ENCODE results near the gene TNF. TPM values are rescaled to one million over a fixed set of nuclear protein-coding genes. Genes with fewer than 3 reads are reported as not detected.

The TNF gene
- total and polyA plus RNA-seq, 2 of the 13 experiments (the other 11 are each of a cell fraction or from before 2014, with no cell fraction given): not detected

GRCh38 chr6:31528307-31528777 is 47.0 kb upstream of the TNF start:
- no TSS peak for BruUV-seq (replicated peaks)
- no peak overlapping the region for H2AFZ ChIP-seq (ENCODE audit: low read length)
- ATAC-seq (peak; percentile 48), FAIRE-seq (no peak), DNase-seq (ENCODE audit: low spot score) (peak; percentile 54)
- H3K79me2 ChIP-seq (ENCODE audit: insufficient read depth, low read length): no peaks in the 10 kb centered on the region
- WGBS (ENCODE audit: low lambda C conversion rate): 71% methylated on average over 4 of the region's 4 CpGs
- peaks cover 22 to 35% of the 10 kb centered on the region in 2 experiments for H3K36me3 ChIP-seq (replicated peaks in 1 of 2; ENCODE audit: control insufficient read depth in 1 of 2, insufficient read depth in 2 of 2, low read length in 2 of 2)
- peaks cover 26% of the 10 kb centered on the region for H4K20me1 ChIP-seq (ENCODE audit: insufficient read depth, low read length)
- H3K27ac ChIP-seq (ENCODE audit: extremely low read length, insufficient read depth, low read length): peak overlapping the region; percentile 68
- intact Hi-C loops (cut with micrococcal nuclease; ENCODE audit: unreplicated experiment) (loop anchor here (2.0 kb wide), 1 partner anchor 32 kb away; no protein-coding TSS in a partner anchor), in situ Hi-C loops (cut with HindIII; ENCODE audit: extremely low pct_ligation_motif_present, low pct_unique_long_range_greater_than_20kb) (loop anchor here (5.0 kb wide), 1 partner anchor 36 kb away; no protein-coding TSS in a partner anchor)
- POLR2A ChIA-PET: interaction anchor here (0.8 to 8.3 kb wide), 6 partner anchors 8 to 66 kb away, joined by 3 to 123 read pairs (median 6); partner anchors contain the start of genes DDX39B and MICB
- CTCF ChIA-PET (ENCODE audit: low intra/inter-chr PET ratio, low total read pairs): no interaction called here
- no peaks in the 10 kb centered on the region for H3K27me3 ChIP-seq (ENCODE audit: control insufficient read depth in 1 of 2, insufficient read depth in 2 of 2, low read length in 2 of 2)
- no peak overlapping the region for H3K4me2 ChIP-seq (ENCODE audit: low read depth, low read length)
- H3K4me1 ChIP-seq (ENCODE audit: insufficient read depth, low read length): peaks cover 75% of the 10 kb centered on the region
- no peak overlapping the region for H3K4me3 ChIP-seq (replicated peaks in 1 of 3; ENCODE audit: insufficient read depth in 1 of 3, low read depth in 2 of 3, low read length in 3 of 3)
- no peaks in the 10 kb centered on the region for H3K9me3 ChIP-seq (ENCODE audit: low read length)
- H3K9ac ChIP-seq (ENCODE audit: insufficient read depth, low read depth, low read length): no peak overlapping the region
- TF ChIP-seq ZNF10 (CRISPR knock-in tag; IDR thresholded peaks at IDR 0.05; ENCODE audit: borderline replicate concordance, low read depth) (no peak), ZNF543 (CRISPR knock-in tag; IDR thresholded peaks at IDR 0.05) (no peak), MLLT10 (CRISPR knock-in tag; IDR thresholded peaks at IDR 0.05) (no peak), TAF15 (IDR thresholded peaks at IDR 0.05; ENCODE audit: low read depth, low read length, poor library complexity, severe bottlenecking) (no peak), ZNF562 (CRISPR knock-in tag; IDR thresholded peaks at IDR 0.05; ENCODE audit: borderline replicate concordance) (no peak), KDM5B (CRISPR knock-in tag; IDR thresholded peaks at IDR 0.05; ENCODE audit: borderline replicate concordance) (no peak), ZNF556 (CRISPR knock-in tag; IDR thresholded peaks at IDR 0.05; ENCODE audit: borderline replicate concordance) (0 out of 2 replicates have a peak, but pooled peaks have one; percentile 36), ZNF382 (CRISPR knock-in tag; IDR thresholded peaks at IDR 0.05; ENCODE audit: borderline replicate concordance) (no peak), MAFG (CRISPR knock-in tag; IDR thresholded peaks at IDR 0.05) (no peak), MEF2D (CRISPR knock-in tag; IDR thresholded peaks at IDR 0.05) (no peak), ZBTB33 (CRISPR knock-in tag; IDR thresholded peaks at IDR 0.05) (no peak), REPIN1 (CRISPR knock-in tag; IDR thresholded peaks at IDR 0.05; ENCODE audit: borderline replicate concordance, low read depth) (no peak), SIX4 (CRISPR knock-in tag; IDR thresholded peaks at IDR 0.05) (peak; percentile 62; the same call in 1 of the 2 replicates), ZFX (CRISPR knock-in tag; IDR thresholded peaks at IDR 0.05; ENCODE audit: low read depth) (peak; percentile 38; the same call in 1 of the 2 replicates), POLR2A (IDR thresholded peaks at IDR 0.05; ENCODE audit: insufficient read depth in 1 of 2, low read depth in 2 of 2, low read length in 2 of 2) (0 out of 4 replicates have a peak, but pooled peaks of 1 of the 2 experiments have one; percentile 5), ZBTB20 (CRISPR knock-in tag; IDR thresholded peaks at IDR 0.05; ENCODE audit: borderline replicate concordance, low read depth) (0 out of 2 replicates have a peak, but pooled peaks have one; percentile 46), ZBTB38 (CRISPR knock-in tag; IDR thresholded peaks at IDR 0.05) (0 out of 2 replicates have a peak, but pooled peaks have one; percentile 2)
- TF ChIP-seq, protein P1, sequence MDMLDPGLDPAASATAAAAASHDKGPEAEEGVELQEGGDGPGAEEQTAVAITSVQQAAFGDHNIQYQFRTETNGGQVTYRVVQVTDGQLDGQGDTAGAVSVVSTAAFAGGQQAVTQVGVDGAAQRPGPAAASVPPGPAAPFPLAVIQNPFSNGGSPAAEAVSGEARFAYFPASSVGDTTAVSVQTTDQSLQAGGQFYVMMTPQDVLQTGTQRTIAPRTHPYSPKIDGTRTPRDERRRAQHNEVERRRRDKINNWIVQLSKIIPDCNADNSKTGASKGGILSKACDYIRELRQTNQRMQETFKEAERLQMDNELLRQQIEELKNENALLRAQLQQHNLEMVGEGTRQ (IDR thresholded peaks at IDR 0.05; ENCODE audit: low read depth, low read length): no peak
- TF ChIP-seq, protein P1 (CRISPR knock-in tag; IDR thresholded peaks at IDR 0.05; ENCODE audit: borderline replicate concordance): no peak
- TF ChIP-seq, protein P2, sequence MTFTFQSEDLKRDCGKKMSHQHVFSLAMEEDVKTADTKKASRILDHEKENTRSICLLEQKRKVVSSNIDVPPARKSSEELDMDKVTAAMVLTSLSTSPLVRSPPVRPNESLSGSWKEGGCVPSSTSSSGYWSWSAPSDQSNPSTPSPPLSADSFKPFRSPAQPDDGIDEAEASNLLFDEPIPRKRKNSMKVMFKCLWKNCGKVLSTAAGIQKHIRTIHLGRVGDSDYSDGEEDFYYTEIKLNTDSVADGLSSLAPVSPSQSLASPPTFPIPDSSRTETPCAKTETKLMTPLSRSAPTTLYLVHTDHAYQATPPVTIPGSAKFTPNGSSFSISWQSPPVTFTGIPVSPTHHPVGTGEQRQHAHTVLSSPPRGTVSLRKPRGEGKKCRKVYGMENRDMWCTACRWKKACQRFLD (CRISPR knock-in tag; IDR thresholded peaks at IDR 0.05; ENCODE audit: borderline replicate concordance): no peak
